HFF-Myc (cell line): ENCODE data around the gene BLZF1.

Experiments used
- DNase-seq: peaks from one replicate; pipeline ENCODE4 v3.0.0-alpha.2; 2011; ENCODE audit warnings: low read depth; ENCODE audit errors: extremely low read depth
- H3K4me3 ChIP-seq: replicated peaks from 2 replicates; pipeline ENCODE4 v1.5.1; 2011; ENCODE audit warnings: low read depth, mild to moderate bottlenecking, control low read depth, low read length
- TF ChIP-seq, protein P1 (sequence below): IDR thresholded peaks from 2 replicates; pipeline ENCODE4 v1.5.1; 2012; ENCODE audit warnings: mild to moderate bottlenecking, low read depth, low read length, control low read depth; ENCODE audit errors: missing control alignments

BLZF1 gene

DNA sequence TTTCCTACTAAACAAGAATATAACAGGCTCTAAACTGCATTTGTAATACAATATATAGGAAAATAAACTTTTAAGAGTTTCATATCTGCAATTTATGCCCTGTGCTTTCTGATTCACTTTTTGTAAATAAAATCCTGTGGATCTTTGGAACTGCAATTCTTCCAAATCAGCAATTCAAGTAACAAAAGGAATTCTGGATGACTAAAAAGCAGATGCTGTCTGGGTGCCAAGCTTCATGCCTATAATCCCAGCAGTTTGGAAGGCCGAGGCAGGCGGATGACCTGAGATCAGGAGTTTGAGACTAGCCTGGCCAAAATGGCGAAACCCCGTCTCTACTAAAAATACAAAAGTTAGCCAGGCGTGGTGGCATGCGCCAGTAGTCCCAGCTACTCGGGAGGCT lies 6.7 kb upstream of the BLZF1 start:
- no peak overlapping the region for H3K4me3 ChIP-seq
- no peak for DNase-seq
- TF ChIP-seq, protein P1, sequence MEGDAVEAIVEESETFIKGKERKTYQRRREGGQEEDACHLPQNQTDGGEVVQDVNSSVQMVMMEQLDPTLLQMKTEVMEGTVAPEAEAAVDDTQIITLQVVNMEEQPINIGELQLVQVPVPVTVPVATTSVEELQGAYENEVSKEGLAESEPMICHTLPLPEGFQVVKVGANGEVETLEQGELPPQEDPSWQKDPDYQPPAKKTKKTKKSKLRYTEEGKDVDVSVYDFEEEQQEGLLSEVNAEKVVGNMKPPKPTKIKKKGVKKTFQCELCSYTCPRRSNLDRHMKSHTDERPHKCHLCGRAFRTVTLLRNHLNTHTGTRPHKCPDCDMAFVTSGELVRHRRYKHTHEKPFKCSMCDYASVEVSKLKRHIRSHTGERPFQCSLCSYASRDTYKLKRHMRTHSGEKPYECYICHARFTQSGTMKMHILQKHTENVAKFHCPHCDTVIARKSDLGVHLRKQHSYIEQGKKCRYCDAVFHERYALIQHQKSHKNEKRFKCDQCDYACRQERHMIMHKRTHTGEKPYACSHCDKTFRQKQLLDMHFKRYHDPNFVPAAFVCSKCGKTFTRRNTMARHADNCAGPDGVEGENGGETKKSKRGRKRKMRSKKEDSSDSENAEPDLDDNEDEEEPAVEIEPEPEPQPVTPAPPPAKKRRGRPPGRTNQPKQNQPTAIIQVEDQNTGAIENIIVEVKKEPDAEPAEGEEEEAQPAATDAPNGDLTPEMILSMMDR: no peak

DNA sequence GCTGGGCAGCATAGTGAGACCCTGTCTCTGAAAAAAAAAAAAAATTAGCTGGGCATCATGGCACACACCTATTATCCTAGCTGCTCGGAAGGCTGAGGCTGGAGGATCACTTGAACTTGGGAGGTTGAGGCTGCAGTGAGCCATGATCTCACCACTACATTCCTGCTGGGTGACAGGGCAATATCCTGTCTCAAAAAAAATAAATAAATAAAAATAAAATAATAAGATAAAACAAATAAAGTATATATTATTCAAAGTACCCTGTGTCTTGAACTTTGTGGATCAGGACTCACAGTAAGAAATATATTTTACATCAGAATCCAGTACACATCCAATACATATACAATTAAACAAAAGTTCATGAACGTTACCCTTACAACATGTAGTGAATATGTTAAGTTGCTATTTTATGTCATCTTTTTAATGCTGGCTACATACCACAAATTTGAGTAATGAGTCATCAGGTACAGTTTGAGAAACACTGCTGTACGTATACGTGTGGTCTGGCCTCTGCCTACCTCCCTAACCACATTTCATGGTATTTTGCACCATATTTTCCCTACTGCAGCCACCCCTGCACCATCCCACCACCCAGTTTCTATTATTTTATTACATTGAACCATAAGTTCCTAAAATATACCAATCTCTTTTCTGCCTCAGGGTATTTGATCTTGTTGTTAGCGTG lies 4.8 kb upstream of the BLZF1 start:
- TF ChIP-seq, protein P1: no peak
- DNase-seq: peak; percentile 61

GRCh38 chr1:169364948-169365347 lies 3.0 kb upstream of the BLZF1 start:
- no peak for DNase-seq
- TF ChIP-seq, protein P1: no peak
- no peak overlapping the region for H3K4me3 ChIP-seq

More for the DNA sequence above, 4.8 kb upstream of the BLZF1 start:
- H3K4me3 ChIP-seq: no peak overlapping the region

DNA sequence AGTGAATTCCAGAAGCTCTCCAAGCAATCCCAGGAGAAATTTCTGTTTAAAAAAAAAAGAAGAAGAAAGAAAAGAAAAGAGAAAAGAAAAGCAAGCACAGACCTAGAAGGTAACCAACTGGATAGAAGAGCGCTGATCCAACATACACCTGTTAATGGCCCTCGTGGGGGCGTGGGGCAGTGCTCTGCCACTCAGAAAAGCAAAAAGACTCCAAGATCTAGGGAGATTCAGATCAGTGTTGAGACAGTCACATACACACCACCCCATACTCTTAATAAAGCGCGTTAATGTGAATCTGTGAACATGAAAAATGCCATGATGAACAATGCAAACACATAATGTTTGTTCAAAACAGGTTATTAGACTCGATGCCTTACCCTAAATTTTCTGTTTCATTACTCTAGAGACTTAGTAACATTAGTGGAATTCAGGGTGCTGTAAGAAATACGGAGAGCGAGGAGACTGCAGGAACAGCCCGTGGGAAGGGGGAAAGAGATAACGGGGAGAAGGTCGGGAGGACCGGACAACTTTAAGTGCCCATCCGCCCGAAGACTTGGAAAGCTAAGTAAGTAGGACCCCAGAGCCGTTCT lies 804 bp upstream of the BLZF1 start:
- H3K4me3 ChIP-seq: peak overlapping the region; percentile 73
- TF ChIP-seq, protein P1: no peak
- DNase-seq: no peak

DNA sequence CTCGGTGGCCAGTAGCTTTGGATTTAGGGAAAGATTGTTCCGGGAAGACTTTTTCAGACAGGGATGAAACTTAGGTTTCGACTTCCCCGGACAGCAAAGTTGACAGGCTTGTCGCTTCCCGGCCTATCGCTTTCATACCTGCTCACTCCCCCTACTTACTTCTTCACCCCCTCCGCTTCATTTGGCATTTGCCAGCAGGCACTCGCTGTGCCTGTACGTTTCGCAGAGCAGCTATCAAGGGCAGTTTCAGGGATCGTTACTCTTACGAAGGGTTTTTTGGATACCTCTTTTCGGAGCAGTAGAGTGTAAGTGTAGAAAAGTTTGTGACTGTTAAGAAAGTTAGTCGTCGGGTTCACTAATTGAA lies 393 bp downstream of the BLZF1 start:
- DNase-seq: no peak
- TF ChIP-seq, protein P1: no peak
- peak overlapping the region; percentile 73 for H3K4me3 ChIP-seq

- no peak overlapping the region for H3K4me3 ChIP-seq
- DNase-seq: no peak
- TF ChIP-seq, protein P1: no peak
Measured at GRCh38 chr1:169371404-169371803, 3.4 kb downstream of the BLZF1 start.
